Type B pancreatic cell (in vitro differentiated cells): Measurements from ENCODE around the gene CAGE1. TPM values are rescaled to one million over a fixed set of nuclear protein-coding genes. Genes with fewer than 3 reads are reported as not detected.

Experiments used
- DNase-seq: peaks from one replicate; pipeline ENCODE4 v3.0.0; 2021; ENCODE audit warnings: mixed read lengths; ENCODE audit not compliant: unreplicated experiment; ENCODE audit errors: extremely low spot score
- H3K27ac Mint-ChIP-seq: 2 replicates; pipeline ENCODE4 v1.8.0; 2021; ENCODE audit warnings: mild to moderate bottlenecking, mixed read lengths
- H3K27me3 Mint-ChIP-seq: 2 replicates; pipeline ENCODE4 v1.8.0; 2021; ENCODE audit warnings: mixed read lengths
- H3K36me3 Mint-ChIP-seq: 2 replicates; pipeline ENCODE4 v1.8.0; 2021; ENCODE audit warnings: mixed read lengths
- H3K4me1 Mint-ChIP-seq: one replicate; pipeline ENCODE4 v1.8.0; 2021; ENCODE audit warnings: mixed read lengths; ENCODE audit not compliant: unreplicated experiment
- H3K4me3 Mint-ChIP-seq: 2 replicates; pipeline ENCODE4 v1.8.0; 2021; ENCODE audit warnings: mild to moderate bottlenecking, mixed read lengths
- H3K9me3 Mint-ChIP-seq: 2 replicates; pipeline ENCODE4 v1.8.0; 2021; ENCODE audit warnings: mixed read lengths
- total RNA-seq: library from RNA; stranded (reverse); gene quantifications from 2 replicates; pipeline ENCODE4 v1.2.1, GENCODE V29; 2021; ENCODE audit warnings: low replicate concordance
- TF ChIP-seq, protein P1 (sequence below): fragments of 200-600 bp; sonication (generic); conservative IDR thresholded peaks from 2 replicates; pipeline ENCODE4 v1.5.0; 2021; ENCODE audit warnings: antibody characterized with exemption, mild to moderate bottlenecking

CAGE1 gene
- total RNA-seq, 1 donor from 2014 or later: 0.19 TPM

GRCh38 chr6:7313505-7314165 lies 75.9 kb downstream of the CAGE1 start:
- Mint-ChIP-seq H3K27me3 (no peaks in the 10 kb centered on the region), H3K36me3 (peaks cover 11% of the 10 kb centered on the region), H3K9me3 (no peaks in the 10 kb centered on the region), H3K4me3 (peak overlapping the region; percentile 93), H3K4me1 (peaks cover 6% of the 10 kb centered on the region), H3K27ac (peak overlapping the region; percentile 89)
- DNase-seq: no peak
- TF ChIP-seq, protein P1, sequence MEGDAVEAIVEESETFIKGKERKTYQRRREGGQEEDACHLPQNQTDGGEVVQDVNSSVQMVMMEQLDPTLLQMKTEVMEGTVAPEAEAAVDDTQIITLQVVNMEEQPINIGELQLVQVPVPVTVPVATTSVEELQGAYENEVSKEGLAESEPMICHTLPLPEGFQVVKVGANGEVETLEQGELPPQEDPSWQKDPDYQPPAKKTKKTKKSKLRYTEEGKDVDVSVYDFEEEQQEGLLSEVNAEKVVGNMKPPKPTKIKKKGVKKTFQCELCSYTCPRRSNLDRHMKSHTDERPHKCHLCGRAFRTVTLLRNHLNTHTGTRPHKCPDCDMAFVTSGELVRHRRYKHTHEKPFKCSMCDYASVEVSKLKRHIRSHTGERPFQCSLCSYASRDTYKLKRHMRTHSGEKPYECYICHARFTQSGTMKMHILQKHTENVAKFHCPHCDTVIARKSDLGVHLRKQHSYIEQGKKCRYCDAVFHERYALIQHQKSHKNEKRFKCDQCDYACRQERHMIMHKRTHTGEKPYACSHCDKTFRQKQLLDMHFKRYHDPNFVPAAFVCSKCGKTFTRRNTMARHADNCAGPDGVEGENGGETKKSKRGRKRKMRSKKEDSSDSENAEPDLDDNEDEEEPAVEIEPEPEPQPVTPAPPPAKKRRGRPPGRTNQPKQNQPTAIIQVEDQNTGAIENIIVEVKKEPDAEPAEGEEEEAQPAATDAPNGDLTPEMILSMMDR: no peak

- Mint-ChIP-seq H3K4me3 (peak within 1 kb of the TSS; percentile 93), H3K4me1 (peaks cover 6% of the 10 kb centered on the region), H3K36me3 (peaks cover 16% of the 10 kb centered on the region), H3K9me3 (no peaks in the 10 kb centered on the region), H3K27me3 (no peaks in the 10 kb centered on the region), H3K27ac (peak within 1 kb of the TSS; percentile 89)
- TF ChIP-seq, protein P1: no peak
- DNase-seq: peak; percentile 99
Measured at GRCh38 chr6:7312616-7313504, 76.7 kb downstream of the CAGE1 start, which contains the start of gene SSR1. Gene SSR1 (minus strand): TSS chr6:7313199. CDS start chr6:7313120, 79 bp downstream.

DNA sequence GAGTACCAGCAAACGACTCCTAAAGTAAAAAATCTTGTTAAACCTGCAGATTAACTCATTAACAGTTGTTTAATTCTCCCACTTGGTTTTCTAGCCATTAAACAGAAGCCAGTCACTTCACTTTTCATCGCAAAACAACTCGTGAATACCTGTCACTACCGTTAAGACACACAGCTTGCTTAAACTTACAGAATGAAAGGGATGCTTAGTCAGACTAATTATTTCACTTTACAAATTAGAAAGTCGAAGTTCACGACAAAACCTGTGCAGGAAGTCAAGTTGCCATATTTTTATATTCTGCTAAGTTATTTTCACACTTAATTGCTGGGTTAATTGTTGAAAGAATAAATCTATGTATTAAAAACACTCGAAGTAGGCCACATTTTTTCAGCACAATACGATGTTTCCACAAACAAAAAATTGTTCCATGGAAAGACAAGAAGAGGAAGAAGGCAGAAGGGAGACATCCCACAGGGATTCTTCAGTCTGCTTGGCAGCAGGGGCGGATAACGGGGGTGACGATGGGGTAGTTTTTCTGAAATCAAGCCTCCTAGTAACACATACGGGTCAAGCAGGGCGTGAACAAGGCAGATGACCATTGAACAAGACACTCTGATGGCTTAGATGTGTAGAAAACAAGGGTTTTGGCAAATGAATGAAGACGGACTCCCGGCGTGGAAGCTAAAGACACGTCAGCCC lies 77.5 kb downstream of the CAGE1 start:
- peak overlapping the region; percentile 89 for H3K27ac Mint-ChIP-seq
- H3K27me3 Mint-ChIP-seq: no peaks in the 10 kb centered on the region
- peak overlapping the region; percentile 93 for H3K4me3 Mint-ChIP-seq
- DNase-seq: no peak
- peaks cover 20% of the 10 kb centered on the region for H3K36me3 Mint-ChIP-seq
- peaks cover 6% of the 10 kb centered on the region for H3K4me1 Mint-ChIP-seq
- no peaks in the 10 kb centered on the region for H3K9me3 Mint-ChIP-seq
- TF ChIP-seq, protein P1: no peak

DNA sequence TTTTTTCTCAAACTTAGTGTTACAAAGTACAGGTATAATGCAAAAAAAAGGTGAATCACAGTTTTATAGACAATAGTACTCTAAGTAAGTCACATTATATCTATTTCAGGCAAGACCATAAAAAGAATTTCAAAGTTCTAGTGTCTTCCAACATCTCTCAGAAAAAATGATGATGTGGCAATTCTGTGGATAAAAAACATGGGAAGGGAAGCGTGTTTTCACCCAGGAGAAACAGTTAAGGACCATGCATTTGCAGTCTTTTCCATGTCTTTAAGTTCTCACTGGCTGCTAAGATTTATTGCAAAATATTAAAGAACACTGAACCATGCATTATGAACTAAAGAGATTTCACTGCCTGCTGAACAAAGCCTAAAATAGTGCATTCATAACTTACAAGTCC lies 78.4 kb downstream of the CAGE1 start:
- H3K27ac Mint-ChIP-seq: no peak overlapping the region

DNA sequence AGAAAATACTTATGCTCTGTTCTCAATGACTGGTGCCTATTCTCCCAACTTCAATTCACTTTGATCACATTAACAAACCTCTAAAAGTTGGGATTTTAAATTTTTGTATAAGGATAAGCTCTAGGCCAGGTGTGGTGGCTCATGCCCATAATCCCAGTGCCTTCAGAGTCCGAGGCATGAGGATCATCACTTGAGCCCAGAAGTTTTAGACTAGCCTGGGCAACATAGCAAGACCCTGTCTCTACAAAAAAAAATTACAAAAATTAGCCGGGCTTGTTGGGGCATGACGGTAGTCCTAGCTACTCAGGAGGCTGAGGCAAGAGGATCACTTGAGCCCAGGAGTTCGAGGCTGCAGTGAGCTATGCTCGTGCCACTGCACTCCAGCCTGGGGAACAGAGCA lies 80.5 kb downstream of the CAGE1 start:
- no peaks in the 10 kb centered on the region for H3K9me3 Mint-ChIP-seq
- no peak overlapping the region for H3K4me3 Mint-ChIP-seq
- no peak for DNase-seq
- TF ChIP-seq, protein P1: no peak
- H3K27ac Mint-ChIP-seq: no peak overlapping the region
- peaks cover 6% of the 10 kb centered on the region for H3K4me1 Mint-ChIP-seq
- H3K36me3 Mint-ChIP-seq: peaks cover 31% of the 10 kb centered on the region
- no peaks in the 10 kb centered on the region for H3K27me3 Mint-ChIP-seq

More for the DNA sequence above, 78.4 kb downstream of the CAGE1 start:
- DNase-seq: no peak
- Mint-ChIP-seq H3K4me1 (peaks cover 6% of the 10 kb centered on the region), H3K27me3 (no peaks in the 10 kb centered on the region), H3K36me3 (peaks cover 22% of the 10 kb centered on the region), H3K4me3 (peak overlapping the region; percentile 93), H3K9me3 (no peaks in the 10 kb centered on the region)
- TF ChIP-seq, protein P1: no peak
